Stomach (tissue), 9 donors: ENCODE measurements around the gene RNF121. TPM values are rescaled to one million over a fixed set of nuclear protein-coding genes. Genes with fewer than 3 reads are reported as not detected.

ENCODE experiments used
- DNase-seq, 2 donors: peaks; one replicate each; pipeline versions ENCODE4 v3.0.0 to v3.0.0-alpha.2; 2013 to 2019
- H3K27ac ChIP-seq, 5 donors: fragments of 200-600 bp in 4 of 5; sonication (generic) in 4 of 5; one replicate each; pipeline ENCODE4 v1.5.1; 2013 to 2019; ENCODE audit warnings: mild to moderate bottlenecking in 1 of 5, moderate library complexity in 1 of 5
- H3K27me3 ChIP-seq, 3 donors: fragments of 200-600 bp; sonication (generic); one replicate each; pipeline ENCODE4 v1.5.1; 2017 to 2019; ENCODE audit warnings: mixed run types in 1 of 3
- H3K36me3 ChIP-seq, 4 donors: fragments of 200-600 bp; sonication (generic); 1 replicate in 3 of 4; 2 replicates in 1 of 4; pipeline ENCODE4 v1.5.1; 2016 to 2019
- H3K4me1 ChIP-seq, 4 donors: fragments of 200-600 bp; sonication (generic); one replicate each; pipeline ENCODE4 v1.5.1; 2016 to 2019
- H3K4me3 ChIP-seq, 4 donors: fragments of 200-600 bp; sonication (generic) in 3 of 4; one replicate each; pipeline ENCODE4 v1.5.1; 2016 to 2019; ENCODE audit warnings: mild to moderate bottlenecking in 1 of 4
- H3K9me3 ChIP-seq, 4 donors: fragments of 200-600 bp; sonication (generic); one replicate each; pipeline ENCODE4 v1.5.1; 2016 to 2019
- EP300 ChIP-seq: sonication (generic); formaldehyde crosslinking; IDR thresholded peaks from one replicate; pipeline ENCODE4 v1.6.1; 2017; ENCODE audit warnings: antibody characterized with exemption
- POLR2A ChIP-seq, 4 donors: fragments of 450-650 bp; IDR thresholded peaks; one replicate each; pipeline ENCODE4 v1.6.1; 2016; ENCODE audit warnings: antibody characterized with exemption in 4 of 4, control low read depth in 2 of 4, mild to moderate bottlenecking in 1 of 4, moderate library complexity in 1 of 4
- POLR2AphosphoS5 ChIP-seq, 3 donors: sonication (generic); formaldehyde crosslinking; IDR thresholded peaks; one replicate each; pipeline ENCODE4 v1.6.1; 2016; ENCODE audit warnings: antibody characterized with exemption in 3 of 3
- WGBS, 5 donors: extraction: QIAGEN DNeasy Blood & Tissue Kit in 3 of 5; methylation state at CpG; one replicate each; pipeline versions ENCODE4 v1.1.5 to v1.1.7; 2013 to 2018; 5-methylcytosine and 5-hydroxymethylcytosine counted together
- intact Hi-C: fragments of 100-400 bp; cut with DNase I; formaldehyde crosslinking; loops from one replicate; pipeline ENCODE4 v1.15.1; 2023; ENCODE audit warnings: low total_unique reads
- polyA plus RNA-seq, 3 donors: library from polyadenylated mRNA; stranded (reverse); fragments of 200-250 nt; gene quantifications; one replicate each; pipeline ENCODE4 v1.2.3, GENCODE V29; 2013
- total RNA-seq, 5 donors: library from RNA; depleted of rRNA; stranded (reverse); fragments of >200 nt; gene quantifications; one replicate each; pipeline versions ENCODE4 v1.1.0 to v1.2.3, GENCODE V29; 2014 to 2016
- TF ChIP-seq, protein P1 (sequence below), 7 experiments: fragments of 450-650 bp in 4 of 7; fragments of 200-600 bp in 3 of 7; sonication (generic) in 3 of 7; IDR thresholded peaks; one replicate each; pipeline ENCODE4 v1.5.1; 2016 to 2019; ENCODE audit warnings: antibody characterized with exemption in 7 of 7, control low read depth in 2 of 7, mild to moderate bottlenecking in 1 of 7
- donor health status: healthy with polysubstance abuse.
- donor health status: Bipolar disorder and iron deficiency.
- donor health status: healthy.

RNF121 gene
- total and polyA plus RNA-seq, 8 donors, result 10.0 to 363 (median 20.8) TPM

DNA sequence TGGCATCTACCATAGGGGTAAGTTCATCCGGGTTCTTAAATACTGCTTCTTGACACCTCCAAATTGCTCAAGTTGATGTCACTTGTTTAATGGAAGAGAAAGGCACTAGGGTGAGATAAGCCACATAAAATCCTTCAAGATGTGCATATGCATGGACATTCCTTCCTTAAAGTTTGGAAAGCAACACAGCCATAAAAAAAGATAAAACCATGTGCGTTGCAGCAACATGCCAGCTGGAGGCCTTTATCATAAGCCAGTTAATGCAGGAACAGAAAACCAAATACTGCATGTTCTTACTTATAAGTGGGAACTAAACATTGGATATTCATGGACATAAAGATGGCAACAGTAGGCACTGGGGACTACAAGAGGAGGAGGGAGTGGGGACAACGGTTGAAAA lies 61.9 kb downstream of the RNF121 start:
- WGBS, 5 donors, result 54 to 62% (median 58%) methylated on average over 3 of the region's 3 CpGs

DNA sequence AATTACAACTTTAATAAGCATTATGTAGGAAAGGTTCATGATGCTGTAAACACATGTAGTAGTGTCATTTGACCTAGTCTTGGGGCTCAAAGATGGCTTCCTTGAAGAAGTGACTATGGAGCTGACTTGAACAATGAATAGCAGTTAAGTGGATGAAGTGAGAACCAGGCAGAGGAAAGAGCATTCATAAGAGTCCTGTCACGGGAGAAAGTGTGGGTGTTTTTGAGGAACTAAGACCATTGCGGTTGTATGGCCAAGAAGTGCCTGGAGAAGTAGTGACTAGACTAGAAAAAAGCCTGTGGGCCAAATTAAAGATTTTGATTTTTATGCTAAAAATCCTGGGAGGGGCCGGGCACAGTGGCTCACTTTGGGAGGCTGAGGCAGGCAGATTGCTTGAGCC lies 62.6 kb downstream of the RNF121 start:
- Histone ChIP-seq H3K27ac (no peak overlapping the region), H3K4me3 (no peak overlapping the region), H3K4me1 (peaks cover 0 to 18% (median 6%) of the 10 kb centered on the region in 4 donors), H3K9me3 (no peaks in the 10 kb centered on the region), H3K36me3 (peaks cover 4 to 47% (median 41%) of the 10 kb centered on the region in 4 donors), H3K27me3 (no peaks in the 10 kb centered on the region)
- WGBS, 5 donors, result 84 to 92% (median 89%) methylated on average over 3 of the region's 3 CpGs
- no peak for DNase-seq
- TF ChIP-seq POLR2A (IDR thresholded peaks at IDR 0.05), result no peak
- TF ChIP-seq POLR2AphosphoS5 (IDR thresholded peaks at IDR 0.05), result no peak
- TF ChIP-seq, protein P1, sequence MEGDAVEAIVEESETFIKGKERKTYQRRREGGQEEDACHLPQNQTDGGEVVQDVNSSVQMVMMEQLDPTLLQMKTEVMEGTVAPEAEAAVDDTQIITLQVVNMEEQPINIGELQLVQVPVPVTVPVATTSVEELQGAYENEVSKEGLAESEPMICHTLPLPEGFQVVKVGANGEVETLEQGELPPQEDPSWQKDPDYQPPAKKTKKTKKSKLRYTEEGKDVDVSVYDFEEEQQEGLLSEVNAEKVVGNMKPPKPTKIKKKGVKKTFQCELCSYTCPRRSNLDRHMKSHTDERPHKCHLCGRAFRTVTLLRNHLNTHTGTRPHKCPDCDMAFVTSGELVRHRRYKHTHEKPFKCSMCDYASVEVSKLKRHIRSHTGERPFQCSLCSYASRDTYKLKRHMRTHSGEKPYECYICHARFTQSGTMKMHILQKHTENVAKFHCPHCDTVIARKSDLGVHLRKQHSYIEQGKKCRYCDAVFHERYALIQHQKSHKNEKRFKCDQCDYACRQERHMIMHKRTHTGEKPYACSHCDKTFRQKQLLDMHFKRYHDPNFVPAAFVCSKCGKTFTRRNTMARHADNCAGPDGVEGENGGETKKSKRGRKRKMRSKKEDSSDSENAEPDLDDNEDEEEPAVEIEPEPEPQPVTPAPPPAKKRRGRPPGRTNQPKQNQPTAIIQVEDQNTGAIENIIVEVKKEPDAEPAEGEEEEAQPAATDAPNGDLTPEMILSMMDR (IDR thresholded peaks at IDR 0.05), result no peak
- TF ChIP-seq EP300, result no peak
- intact Hi-C loops, result no loop called here

More for the DNA sequence above, 61.9 kb downstream of the RNF121 start:
- H3K27me3 ChIP-seq, result no peaks in the 10 kb centered on the region
- H3K9me3 ChIP-seq, result no peaks in the 10 kb centered on the region
- TF ChIP-seq, protein P1 (IDR thresholded peaks at IDR 0.05), result no peak
- TF ChIP-seq EP300 (no peak), POLR2AphosphoS5 (IDR thresholded peaks at IDR 0.05) (no peak), POLR2A (IDR thresholded peaks at IDR 0.05) (no peak)
- no peak for DNase-seq
- intact Hi-C loops, result no loop called here
- peaks cover 0 to 18% (median 6%) of the 10 kb centered on the region in 4 donors for H3K4me1 ChIP-seq
- peaks cover 4 to 43% (median 36%) of the 10 kb centered on the region in 4 donors for H3K36me3 ChIP-seq
- H3K4me3 ChIP-seq, result no peak overlapping the region
- no peak overlapping the region for H3K27ac ChIP-seq

DNA sequence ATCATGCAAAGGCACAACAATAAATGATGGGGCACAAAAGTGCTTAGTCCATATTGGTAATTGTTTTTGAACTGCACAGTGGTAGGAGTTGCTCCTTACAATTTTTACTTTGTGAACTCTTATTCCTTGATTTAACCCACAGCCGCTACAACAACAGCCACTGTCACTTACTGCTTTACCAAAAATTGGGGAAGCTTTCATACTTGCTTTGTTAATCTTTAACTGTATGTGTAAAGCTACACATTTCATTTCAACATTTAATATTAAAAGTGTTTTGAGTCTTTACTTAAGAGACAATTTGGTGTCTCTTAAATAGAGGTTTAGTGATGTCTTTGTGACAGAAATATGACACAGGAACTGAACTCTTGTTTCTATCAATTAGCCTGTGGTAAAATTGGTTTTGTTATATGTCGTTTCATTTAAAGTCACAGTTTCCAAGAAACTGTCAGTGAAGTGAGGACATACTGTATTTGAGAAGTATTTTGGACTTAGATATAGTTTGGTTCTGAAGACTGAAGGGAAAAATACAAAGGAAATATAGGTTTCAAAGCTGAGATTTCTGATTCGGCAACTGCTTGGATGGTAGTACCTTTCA lies 63.4 kb downstream of the RNF121 start:
- Histone ChIP-seq H3K27me3 (no peaks in the 10 kb centered on the region), H3K4me1 (peaks cover 0 to 13% (median 4%) of the 10 kb centered on the region in 4 donors), H3K4me3 (no peak overlapping the region), H3K9me3 (no peaks in the 10 kb centered on the region), H3K27ac (no peak overlapping the region), H3K36me3 (peaks cover 4 to 43% (median 40%) of the 10 kb centered on the region in 4 donors)
- WGBS, 5 donors, result 79 to 89% (median 87%) methylated on average over 3 of the region's 3 CpGs
- DNase-seq, result no peak
- intact Hi-C loops, result no loop called here
- TF ChIP-seq POLR2A (IDR thresholded peaks at IDR 0.05) (no peak), POLR2AphosphoS5 (IDR thresholded peaks at IDR 0.05) (no peak), EP300 (no peak)
- TF ChIP-seq, protein P1 (IDR thresholded peaks at IDR 0.05), result no peak

DNA sequence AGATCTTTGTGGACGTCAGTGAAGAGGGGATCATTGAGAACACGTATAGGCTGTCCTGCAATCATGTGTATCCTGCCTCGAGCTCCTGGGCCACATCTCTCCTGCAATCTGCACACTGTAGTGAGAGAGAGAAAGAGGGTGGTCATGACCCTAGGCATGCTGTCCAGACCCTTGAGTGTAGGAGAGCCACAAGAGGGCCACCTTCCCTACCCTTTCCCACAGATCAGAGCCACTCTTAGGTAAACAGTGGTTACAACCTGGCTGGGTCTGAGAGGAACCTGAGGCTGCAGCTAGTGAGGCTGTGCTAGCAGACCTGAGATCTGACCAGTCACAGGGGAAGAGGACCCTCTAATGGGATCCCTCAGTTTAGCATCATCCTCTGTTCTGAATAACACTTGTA lies 65.9 kb downstream of the RNF121 start:
- 84 to 92% (median 87%) methylated on average over 3 of the region's 3 CpGs for WGBS, 5 donors
- Histone ChIP-seq H3K9me3 (no peaks in the 10 kb centered on the region), H3K27me3 (no peaks in the 10 kb centered on the region), H3K4me1 (peaks cover 9 to 16% (median 13%) of the 10 kb centered on the region in 4 donors), H3K36me3 (peaks cover 4 to 38% (median 32%) of the 10 kb centered on the region in 4 donors), H3K4me3 (no peak overlapping the region), H3K27ac (no peak overlapping the region)
- intact Hi-C loops, result no loop called here
- DNase-seq, result no peak
- TF ChIP-seq, protein P1 (IDR thresholded peaks at IDR 0.05), result no peak
- TF ChIP-seq POLR2A (IDR thresholded peaks at IDR 0.05), result no peak
- no peak for TF ChIP-seq EP300
- no peak for TF ChIP-seq POLR2AphosphoS5 (IDR thresholded peaks at IDR 0.05)
